Suprapubic skin (tissue), 3 donors: ENCODE results near the gene LRRC1.

Experiments used
- POLR2AphosphoS5 ChIP-seq, 3 donors: sonication (generic); formaldehyde crosslinking; IDR thresholded peaks; one replicate each; pipeline ENCODE4 v1.6.1; 2017; ENCODE audit warnings: antibody characterized with exemption in 3 of 3
- TF ChIP-seq, protein P1 (sequence below), 2 donors: fragments of 200-600 bp in 1 of 2; fragments of 450-650 bp in 1 of 2; sonication (generic) in 1 of 2; IDR thresholded peaks; one replicate each; pipeline ENCODE4 v1.5.1; 2016 to 2019; ENCODE audit warnings: antibody characterized with exemption in 2 of 2, mild to moderate bottlenecking in 1 of 2, moderate library complexity in 1 of 2

DNA sequence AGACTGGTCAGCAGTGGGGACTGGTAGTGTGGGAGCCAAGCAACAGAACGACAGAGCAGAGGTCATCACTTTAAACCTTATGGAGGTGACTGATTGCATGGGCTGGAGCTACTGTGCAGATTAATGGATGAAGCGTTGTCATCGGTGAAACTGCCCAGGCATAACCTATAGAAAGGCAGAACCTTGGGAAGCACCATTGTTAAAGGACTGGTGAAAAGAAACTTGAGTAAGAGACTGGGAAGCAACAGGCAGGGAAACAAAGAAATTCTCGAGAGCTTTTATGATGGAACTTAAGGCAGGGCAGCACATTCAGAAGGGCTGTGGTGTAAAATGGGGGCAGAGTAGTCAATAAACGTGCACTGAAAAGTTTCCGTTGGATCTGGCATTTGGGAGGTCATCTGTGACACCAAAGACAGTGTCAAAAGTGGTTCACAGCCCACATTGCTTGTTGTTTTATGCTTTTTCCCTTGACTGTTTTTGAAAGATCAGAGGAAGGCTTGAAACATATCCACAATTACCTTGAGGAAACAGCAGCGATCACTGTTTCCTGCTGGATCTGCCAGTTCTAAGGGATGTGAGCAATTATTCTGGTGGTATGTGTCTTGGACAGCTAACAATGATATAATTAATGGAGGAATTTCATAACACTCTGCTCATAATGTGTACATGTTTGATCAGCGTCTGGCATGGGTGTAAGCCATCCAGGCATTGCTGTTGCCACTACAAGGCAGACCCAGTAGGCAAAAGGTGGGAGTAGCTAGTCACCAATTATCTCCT, 62.7 kb downstream of the LRRC1 start:
- TF ChIP-seq, protein P1, sequence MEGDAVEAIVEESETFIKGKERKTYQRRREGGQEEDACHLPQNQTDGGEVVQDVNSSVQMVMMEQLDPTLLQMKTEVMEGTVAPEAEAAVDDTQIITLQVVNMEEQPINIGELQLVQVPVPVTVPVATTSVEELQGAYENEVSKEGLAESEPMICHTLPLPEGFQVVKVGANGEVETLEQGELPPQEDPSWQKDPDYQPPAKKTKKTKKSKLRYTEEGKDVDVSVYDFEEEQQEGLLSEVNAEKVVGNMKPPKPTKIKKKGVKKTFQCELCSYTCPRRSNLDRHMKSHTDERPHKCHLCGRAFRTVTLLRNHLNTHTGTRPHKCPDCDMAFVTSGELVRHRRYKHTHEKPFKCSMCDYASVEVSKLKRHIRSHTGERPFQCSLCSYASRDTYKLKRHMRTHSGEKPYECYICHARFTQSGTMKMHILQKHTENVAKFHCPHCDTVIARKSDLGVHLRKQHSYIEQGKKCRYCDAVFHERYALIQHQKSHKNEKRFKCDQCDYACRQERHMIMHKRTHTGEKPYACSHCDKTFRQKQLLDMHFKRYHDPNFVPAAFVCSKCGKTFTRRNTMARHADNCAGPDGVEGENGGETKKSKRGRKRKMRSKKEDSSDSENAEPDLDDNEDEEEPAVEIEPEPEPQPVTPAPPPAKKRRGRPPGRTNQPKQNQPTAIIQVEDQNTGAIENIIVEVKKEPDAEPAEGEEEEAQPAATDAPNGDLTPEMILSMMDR (IDR thresholded peaks at IDR 0.05): no peak
- TF ChIP-seq POLR2AphosphoS5 (IDR thresholded peaks at IDR 0.05): no peak
